GM12875 (cell line): ENCODE measurements around the gene CDH13.

Source experiments
- H3K4me3 ChIP-seq: one replicate; pipeline ENCODE4 v1.5.1; 2011; ENCODE audit warnings: low read depth, low read length, control low read depth
- TF ChIP-seq, protein P1 (sequence below): IDR thresholded peaks from 2 replicates; pipeline ENCODE4 v1.5.1; 2011; ENCODE audit warnings: low read depth, mild to moderate bottlenecking, control low read depth, inconsistent platforms, low read length, moderate library complexity, borderline replicate concordance; ENCODE audit not compliant: insufficient read depth

Gene CDH13

DNA sequence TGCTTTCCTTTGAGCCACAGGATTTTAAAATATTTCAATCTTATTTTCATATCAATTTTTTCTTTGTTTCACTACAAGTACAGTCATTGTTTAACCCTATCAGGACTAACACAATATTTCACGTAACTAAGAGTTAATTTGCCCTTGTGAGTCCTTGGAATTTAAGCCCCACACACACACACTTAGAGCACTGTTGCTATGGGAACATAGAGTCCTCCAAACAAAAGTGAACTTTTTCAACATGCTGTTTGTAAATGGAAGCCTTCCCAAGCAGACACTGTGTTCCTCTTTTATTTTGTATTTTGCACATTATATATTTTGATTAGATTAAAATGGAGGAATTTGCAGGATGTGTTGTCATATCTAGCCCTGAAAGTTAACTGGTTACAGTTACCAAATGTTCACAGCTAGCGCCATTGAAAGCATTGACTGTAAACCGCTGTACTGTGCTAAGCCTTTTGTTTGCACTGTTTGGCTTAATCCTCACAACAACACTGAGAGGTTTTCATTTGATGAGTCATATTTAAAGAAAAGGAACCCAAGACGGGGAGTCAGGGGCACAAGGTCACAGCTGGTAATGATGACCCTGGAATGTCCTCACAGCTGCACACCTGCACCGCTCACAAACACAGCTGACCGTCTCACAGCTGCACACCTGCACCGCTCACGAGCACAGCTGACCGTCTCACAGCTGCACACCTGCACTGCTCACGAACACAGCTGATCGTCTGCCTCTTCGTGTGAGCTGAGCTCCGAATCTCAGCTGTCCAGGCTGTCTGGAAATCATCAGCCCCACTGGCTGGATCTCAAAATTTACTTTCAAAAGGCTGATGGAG lies 1187.3 kb downstream of the CDH13 start:
- no peak overlapping the region for H3K4me3 ChIP-seq
- TF ChIP-seq, protein P1, sequence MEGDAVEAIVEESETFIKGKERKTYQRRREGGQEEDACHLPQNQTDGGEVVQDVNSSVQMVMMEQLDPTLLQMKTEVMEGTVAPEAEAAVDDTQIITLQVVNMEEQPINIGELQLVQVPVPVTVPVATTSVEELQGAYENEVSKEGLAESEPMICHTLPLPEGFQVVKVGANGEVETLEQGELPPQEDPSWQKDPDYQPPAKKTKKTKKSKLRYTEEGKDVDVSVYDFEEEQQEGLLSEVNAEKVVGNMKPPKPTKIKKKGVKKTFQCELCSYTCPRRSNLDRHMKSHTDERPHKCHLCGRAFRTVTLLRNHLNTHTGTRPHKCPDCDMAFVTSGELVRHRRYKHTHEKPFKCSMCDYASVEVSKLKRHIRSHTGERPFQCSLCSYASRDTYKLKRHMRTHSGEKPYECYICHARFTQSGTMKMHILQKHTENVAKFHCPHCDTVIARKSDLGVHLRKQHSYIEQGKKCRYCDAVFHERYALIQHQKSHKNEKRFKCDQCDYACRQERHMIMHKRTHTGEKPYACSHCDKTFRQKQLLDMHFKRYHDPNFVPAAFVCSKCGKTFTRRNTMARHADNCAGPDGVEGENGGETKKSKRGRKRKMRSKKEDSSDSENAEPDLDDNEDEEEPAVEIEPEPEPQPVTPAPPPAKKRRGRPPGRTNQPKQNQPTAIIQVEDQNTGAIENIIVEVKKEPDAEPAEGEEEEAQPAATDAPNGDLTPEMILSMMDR = no peak

DNA sequence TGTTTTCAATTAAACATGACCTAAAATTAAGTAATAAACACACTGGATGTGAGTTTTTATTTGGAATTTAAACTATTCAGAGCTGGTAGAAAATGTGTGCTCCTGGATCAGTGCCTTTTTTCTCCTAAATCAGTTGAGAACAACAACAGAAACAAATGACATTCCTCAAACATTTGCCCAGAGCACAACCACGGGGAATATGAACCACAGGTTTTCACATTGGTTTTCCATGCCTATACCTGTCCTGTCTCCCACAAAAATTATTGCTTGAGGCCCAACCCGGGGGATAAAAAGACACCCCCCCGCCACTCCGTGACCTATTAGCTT lies 1187.9 kb downstream of the CDH13 start:
- TF ChIP-seq, protein P1 = no peak
- no peak overlapping the region for H3K4me3 ChIP-seq

DNA sequence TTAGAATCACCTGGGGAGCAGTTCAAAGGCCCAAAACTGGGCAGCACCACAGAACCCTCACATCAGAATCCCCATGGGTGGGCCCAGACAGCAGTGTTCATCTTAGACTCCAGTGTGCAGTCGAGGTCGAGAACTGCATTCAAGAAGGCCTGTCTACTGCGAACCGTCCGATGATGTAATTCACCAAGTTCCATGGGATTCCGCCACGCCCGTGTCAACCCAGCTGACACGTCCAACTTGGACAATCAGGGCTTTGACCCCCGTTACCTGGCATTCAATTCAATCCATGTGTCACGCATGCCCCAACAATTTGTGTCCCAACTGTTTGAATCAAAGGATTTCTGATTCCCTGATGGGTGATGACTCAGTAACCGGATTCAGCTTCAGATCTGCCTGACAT lies 1190.3 kb downstream of the CDH13 start:
- H3K4me3 ChIP-seq = no peak overlapping the region

DNA sequence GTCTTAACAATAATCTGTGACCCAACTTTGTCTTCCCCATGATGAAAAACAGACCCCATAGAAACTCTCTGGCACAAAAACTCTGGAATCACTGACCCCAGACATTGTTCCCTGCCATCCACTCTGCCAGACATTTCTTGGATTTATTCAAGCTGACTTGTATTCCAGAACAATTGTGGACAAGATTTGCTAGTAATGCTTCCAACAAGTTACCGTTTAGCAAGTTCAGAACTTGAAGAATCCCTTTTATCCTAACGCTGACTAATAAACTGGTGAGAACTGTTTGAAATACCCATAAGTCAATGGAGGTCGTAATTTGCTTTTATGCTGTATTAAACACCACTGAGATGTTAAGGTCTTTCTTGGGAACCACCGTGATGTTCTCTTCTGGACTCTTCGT lies 1191.5 kb downstream of the CDH13 start:
- TF ChIP-seq, protein P1 = no peak

More for the DNA sequence above, 1190.3 kb downstream of the CDH13 start:
- TF ChIP-seq, protein P1 = no peak

DNA sequence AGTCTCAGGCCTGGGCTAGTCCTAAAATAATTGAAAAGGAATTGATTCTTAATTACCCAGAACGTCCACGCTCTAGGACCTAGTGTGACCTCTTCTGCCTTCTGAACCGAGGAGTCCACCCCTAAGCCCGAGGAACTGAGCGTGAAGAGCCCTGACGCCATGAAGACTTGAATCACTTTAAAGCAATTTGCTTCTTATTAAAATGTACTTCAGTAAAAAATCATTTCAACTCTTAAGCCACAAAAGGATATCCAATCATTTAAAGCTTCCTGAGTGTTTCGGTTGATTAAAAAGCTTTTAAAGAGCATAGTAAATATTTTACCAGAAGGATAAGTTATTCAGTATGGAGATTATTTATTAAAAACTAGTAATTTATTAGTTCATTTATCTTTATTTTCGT lies 1192.6 kb downstream of the CDH13 start:
- TF ChIP-seq, protein P1 = no peak
- no peak overlapping the region for H3K4me3 ChIP-seq

More for the DNA sequence above, 1191.5 kb downstream of the CDH13 start:
- no peak overlapping the region for H3K4me3 ChIP-seq

DNA sequence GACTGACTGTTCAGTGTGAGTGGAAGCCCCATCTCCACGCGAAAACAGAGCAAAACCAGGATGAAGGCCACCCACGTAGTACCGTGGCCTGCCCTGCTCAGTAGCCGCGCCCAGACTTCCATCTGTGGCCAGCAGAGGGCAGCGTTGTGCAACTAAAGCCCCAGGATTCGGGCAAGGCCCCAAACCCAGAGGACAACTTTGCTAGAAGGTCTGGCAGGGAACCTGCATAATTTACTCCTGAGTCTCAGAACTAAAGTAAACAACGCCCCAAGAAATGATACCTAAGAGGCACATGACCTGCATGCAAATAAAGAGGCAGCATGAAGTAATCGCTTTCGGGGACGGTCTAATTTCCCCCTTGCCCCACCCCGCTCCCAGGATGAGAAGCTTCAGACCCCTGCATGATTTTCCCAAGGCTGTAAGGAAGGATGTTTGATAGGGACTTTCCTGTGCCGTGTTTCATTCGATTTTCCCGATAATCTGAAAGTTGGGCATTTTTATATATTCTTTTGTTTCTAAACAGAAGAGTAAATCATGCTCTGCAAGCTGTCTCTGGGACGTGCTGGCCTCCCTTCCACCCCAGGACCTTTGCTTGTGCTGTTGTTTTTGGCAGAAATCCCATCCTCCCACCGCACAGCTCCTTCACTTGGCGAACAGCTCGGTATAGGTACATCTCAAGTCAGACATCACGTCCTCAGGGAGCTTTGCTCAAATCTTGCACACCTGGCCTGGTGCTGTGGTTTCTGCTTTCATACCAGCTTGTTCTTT lies 1199.6 kb downstream of the CDH13 start:
- no peak overlapping the region for H3K4me3 ChIP-seq
- TF ChIP-seq, protein P1 = peak; percentile 88
